Bronchial epithelial cell (primary cell): ENCODE measurements around the gene TCF23. TPM values are rescaled to one million over a fixed set of nuclear protein-coding genes. Genes with fewer than 3 reads are reported as not detected.
"Not testable (repeated sequence)": the region's sequence is repeated elsewhere in the genome, so short reads cannot be mapped to it uniquely, and the experiment has no call there.

Experiments used
- DNase-seq: peaks from one replicate; pipeline ENCODE4 v3.0.0-alpha.2; 2010; ENCODE audit warnings: low read depth
- FAIRE-seq: peaks from 2 replicates; lab custom pipeline; 2011; peaks lifted over from hg19 to GRCh38; lab: Jason Lieb, UNC
- H3K27me3 ChIP-seq: 2 replicates; pipeline ENCODE4 v1.5.1; 2011; ENCODE audit warnings: low read length; ENCODE audit not compliant: control insufficient read depth, insufficient read depth
- H3K36me3 ChIP-seq: 2 replicates; pipeline ENCODE4 v1.5.1; 2011; ENCODE audit warnings: low read length; ENCODE audit not compliant: control insufficient read depth, insufficient read depth
- H3K4me3 ChIP-seq: 2 replicates; pipeline ENCODE4 v1.5.1; 2011; ENCODE audit warnings: mild to moderate bottlenecking, low read depth, low read length, control low read depth
- total RNA-seq: library from RNA; depleted of rRNA; stranded (reverse); fragments of >200 nt; gene quantifications from 2 replicates; pipeline ENCODE4 v1.2.1, GENCODE V29; 2014
- TF ChIP-seq, protein P1 (sequence below): IDR thresholded peaks from 2 replicates; pipeline ENCODE4 v1.5.1; 2011; ENCODE audit warnings: mild to moderate bottlenecking, moderate library complexity, low read length, control low read depth, inconsistent platforms; ENCODE audit not compliant: insufficient read depth, severe bottlenecking

The TCF23 gene
- total RNA-seq, 1 donor from 2014 or later, result not detected

DNA sequence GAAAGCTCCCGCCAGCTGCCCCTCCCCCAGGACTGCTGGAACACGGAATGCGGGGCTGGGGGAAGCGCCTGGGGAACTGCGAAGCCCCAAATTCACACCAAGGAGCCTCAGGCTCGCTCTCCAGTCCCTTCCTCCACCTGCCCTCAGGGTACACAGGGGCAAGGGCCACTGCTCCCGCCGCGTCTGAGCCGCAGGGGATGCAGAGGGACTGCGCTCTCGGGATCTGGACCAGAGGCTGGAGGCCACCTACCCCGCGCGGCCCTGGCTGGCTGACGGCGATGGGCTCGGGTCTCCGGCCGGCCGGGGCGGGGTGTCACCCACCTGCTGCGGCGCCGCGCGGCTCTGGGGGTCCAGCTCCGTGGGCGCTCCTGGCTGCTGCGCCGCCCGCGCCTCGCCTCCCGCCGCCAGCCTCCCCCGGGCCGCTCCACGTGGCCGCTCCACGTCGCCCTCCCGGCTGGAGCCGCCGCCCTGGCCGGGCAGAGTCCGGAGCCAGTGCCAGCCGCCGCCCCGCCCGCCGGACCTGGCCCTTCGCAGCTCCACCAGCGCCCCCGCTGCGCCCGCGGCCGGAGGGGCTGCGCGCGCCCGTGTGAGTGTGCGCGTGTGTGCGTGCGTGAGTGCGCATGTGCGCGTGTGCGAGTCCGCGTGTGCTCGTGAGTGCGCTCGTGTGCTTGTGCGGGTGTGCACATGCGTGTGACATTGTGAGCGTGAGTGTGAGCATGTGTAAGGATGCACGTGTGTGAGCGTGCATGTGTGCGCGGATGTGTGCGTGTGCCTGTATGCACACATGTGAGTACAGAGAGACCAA is 30.1 kb upstream of the TCF23 start, which contains the start of gene CGREF1:
CGREF1 (minus strand) TSS at position 604 of the 805 bp plus-strand sequence. CDS start 14,762 bp downstream, outside the sequence.
- peaks cover 19% of the 10 kb centered on the region for H3K27me3 ChIP-seq

DNA sequence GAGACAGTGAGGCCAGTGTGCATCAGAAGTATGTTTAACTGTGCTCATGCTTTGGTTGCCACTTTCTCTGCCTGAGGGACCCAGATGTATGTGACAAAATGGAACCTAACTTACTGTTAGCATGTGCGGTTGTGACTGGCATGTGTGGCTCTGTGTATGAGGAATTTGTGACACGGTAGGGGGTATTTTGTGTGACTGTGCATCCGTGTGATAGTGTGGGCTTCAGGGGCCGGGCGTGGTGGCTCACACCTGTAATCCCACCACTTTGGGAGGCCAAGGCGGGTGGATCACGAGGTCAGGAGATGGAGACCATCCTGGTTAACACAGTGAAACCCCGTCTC is 29.5 kb upstream of the TCF23 start:
- peaks cover 19% of the 10 kb centered on the region for H3K27me3 ChIP-seq
- H3K4me3 ChIP-seq, result peak overlapping the region; percentile 25
- DNase-seq, FAIRE-seq, H3K36me3 ChIP-seq: not testable (repeated sequence)

More for the DNA sequence above, 30.1 kb upstream of the TCF23 start, which contains the start of gene CGREF1:
- TF ChIP-seq, protein P1, sequence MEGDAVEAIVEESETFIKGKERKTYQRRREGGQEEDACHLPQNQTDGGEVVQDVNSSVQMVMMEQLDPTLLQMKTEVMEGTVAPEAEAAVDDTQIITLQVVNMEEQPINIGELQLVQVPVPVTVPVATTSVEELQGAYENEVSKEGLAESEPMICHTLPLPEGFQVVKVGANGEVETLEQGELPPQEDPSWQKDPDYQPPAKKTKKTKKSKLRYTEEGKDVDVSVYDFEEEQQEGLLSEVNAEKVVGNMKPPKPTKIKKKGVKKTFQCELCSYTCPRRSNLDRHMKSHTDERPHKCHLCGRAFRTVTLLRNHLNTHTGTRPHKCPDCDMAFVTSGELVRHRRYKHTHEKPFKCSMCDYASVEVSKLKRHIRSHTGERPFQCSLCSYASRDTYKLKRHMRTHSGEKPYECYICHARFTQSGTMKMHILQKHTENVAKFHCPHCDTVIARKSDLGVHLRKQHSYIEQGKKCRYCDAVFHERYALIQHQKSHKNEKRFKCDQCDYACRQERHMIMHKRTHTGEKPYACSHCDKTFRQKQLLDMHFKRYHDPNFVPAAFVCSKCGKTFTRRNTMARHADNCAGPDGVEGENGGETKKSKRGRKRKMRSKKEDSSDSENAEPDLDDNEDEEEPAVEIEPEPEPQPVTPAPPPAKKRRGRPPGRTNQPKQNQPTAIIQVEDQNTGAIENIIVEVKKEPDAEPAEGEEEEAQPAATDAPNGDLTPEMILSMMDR, result no peak
- no peak for DNase-seq
- no peak for FAIRE-seq
- peak within 1 kb of the TSS; percentile 28 for H3K4me3 ChIP-seq
- H3K36me3 ChIP-seq, result no peaks in the 10 kb centered on the region

DNA sequence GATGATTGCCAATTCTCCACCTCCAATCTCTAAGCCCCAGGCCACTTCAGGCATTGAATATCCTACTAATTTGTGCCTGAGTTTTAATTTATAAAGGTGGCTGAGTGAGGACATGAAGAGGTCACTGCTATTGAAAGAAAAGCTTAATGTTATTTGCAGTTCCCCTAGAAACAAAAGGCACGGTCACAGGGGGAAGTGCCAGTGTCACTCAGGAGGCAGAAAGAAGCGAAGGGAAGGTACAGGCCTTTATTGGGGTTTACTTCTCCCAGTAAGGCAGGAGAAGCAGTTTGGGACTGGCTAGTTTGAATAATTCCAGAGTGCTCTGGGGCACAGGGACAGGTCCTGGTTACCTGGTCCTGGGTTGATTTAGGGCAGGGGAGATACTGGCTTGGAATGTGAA is 26.9 kb upstream of the TCF23 start:
- TF ChIP-seq, protein P1, result no peak
- H3K27me3 ChIP-seq, result peaks cover 19% of the 10 kb centered on the region
- DNase-seq, result no peak
- no peaks in the 10 kb centered on the region for H3K36me3 ChIP-seq
- H3K4me3 ChIP-seq, result no peak overlapping the region
- FAIRE-seq, result no peak

DNA sequence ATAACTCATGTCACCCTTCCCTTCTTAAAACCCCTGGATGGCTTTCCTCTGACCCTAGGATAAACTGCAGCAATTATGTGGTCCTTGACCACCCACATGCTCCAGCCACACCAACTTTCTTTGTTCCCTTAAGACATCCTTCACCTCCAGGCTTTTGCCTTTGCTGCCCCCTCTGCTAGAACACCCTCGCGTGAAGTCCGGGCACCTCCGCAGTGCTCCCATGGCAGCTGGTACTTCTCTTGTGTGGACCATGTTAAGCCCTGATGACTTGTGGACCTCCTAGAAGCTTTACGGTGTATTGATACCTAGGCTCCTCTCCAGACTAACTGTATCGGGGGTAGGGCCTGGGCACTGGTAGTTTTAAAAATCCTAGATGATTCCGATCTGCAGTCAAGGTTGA is 26.0 kb upstream of the TCF23 start:
- Histone ChIP-seq H3K27me3 (peaks cover 19% of the 10 kb centered on the region), H3K4me3 (no peak overlapping the region), H3K36me3 (no peaks in the 10 kb centered on the region)

DNA sequence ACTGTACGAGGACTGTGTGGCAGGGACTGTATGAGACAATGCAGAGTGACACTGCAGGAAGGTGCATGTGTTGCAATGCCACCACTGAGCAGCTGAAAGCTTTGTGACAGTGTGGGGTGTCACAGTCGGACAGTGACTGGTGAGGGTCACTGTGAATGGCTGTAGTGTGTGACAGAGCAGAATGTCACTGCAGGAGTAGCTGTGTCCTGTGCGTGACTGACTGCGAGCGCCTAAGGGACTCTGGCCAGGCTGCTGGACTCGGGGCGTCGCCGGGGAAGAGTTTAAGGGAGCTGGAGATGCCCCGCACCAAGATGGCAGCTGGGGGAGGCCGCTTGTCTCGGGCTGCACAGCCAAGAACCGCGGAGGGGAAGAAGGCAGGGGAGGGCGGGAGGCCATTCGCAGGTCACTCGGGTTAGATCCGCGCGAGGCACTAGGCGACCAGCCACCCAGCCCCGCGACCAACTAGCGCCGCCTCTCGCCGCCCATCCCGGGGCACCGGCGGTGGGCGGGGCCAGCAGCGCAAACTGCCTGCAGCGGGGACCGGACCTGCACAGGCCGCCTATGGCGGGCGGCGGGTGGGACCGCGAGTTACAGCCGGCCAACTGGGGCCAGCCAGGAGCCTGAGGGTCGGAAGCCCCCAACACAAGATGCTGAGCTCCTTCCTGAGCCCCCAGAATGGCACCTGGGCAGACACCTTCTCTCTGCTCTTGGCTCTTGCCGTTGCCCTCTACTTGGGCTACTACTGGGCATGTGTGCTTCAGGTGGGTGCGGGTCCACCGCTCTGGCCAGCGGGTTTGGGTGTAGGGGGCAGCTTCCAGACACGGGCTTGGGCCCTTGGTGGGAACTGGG is 25.3 kb upstream of the TCF23 start, which contains the start of gene ABHD1:
ABHD1 (plus strand) TSS at position 514 of the 849 bp plus-strand sequence; CDS start at position 648, 134 bp downstream.
- H3K27me3 ChIP-seq, result peaks cover 13% of the 10 kb centered on the region
- TF ChIP-seq, protein P1, result peak; percentile 6
- DNase-seq, result no peak
- H3K36me3 ChIP-seq, result no peaks in the 10 kb centered on the region
- H3K4me3 ChIP-seq, result peak within 1 kb of the TSS; percentile 42
- no peak for FAIRE-seq

More for the DNA sequence above, 26.0 kb upstream of the TCF23 start:
- TF ChIP-seq, protein P1, result no peak
- no peak for FAIRE-seq
- DNase-seq, result no peak

DNA sequence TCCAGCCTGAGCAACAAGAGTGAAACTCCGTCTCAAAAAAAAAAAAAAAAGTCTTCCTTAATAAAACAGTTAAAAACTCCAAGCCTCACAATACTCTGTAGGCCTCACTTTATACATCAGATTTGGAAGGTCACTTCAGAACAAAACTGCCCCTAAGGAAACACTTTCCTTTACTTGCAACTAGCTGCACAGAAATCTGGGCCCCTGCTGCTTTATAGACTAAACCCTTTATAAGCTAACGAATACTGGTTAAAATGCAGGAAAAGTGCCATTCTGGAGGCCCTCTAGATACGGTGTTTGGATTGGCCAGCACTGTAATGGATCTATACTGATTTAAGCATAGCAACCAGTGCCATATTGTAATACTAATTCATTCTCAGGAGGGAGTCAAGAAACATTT is 23.7 kb upstream of the TCF23 start:
- FAIRE-seq, result no peak
- H3K36me3 ChIP-seq, result peaks cover 1% of the 10 kb centered on the region
- peaks cover 5% of the 10 kb centered on the region for H3K27me3 ChIP-seq
- DNase-seq, result no peak
- TF ChIP-seq, protein P1, result no peak
- H3K4me3 ChIP-seq, result no peak overlapping the region
